ENCODE measurements around the gene PTGES3L. TPM values are rescaled to one million over a fixed set of nuclear protein-coding genes. Genes with fewer than 3 reads are reported as not detected.

Gene PTGES3L
- total RNA-seq, 2 donors from 2014 or later, result 4.6 to 7.9 TPM

- Histone ChIP-seq H3K9me3 (ENCODE audit: control insufficient read depth, low read length) (no peaks in the 10 kb centered on the region), H3K36me3 (ENCODE audit: control insufficient read depth, insufficient read depth, low read length) (peaks cover 32% of the 10 kb centered on the region), H3K27ac (ENCODE audit: low read depth, low read length) (peak overlapping the region; percentile 10), H3K9ac (ENCODE audit: extremely low read depth, low read length, poor library complexity, severe bottlenecking) (no peak overlapping the region), H3K27me3 (ENCODE audit: control insufficient read depth, insufficient read depth, low read length, poor library complexity, severe bottlenecking) (no peaks in the 10 kb centered on the region), H3K4me3 (ENCODE audit: low read length) (no peak overlapping the region), H3K4me1 (ENCODE audit: control insufficient read depth, insufficient read depth, low read length) (no peaks in the 10 kb centered on the region)
- no peak for TF ChIP-seq CTCF (conservative IDR thresholded peaks at IDR 0.05)
- Mint-ChIP-seq H3K27ac (peak overlapping the region; percentile 80), H3K9me3 (no peaks in the 10 kb centered on the region), H3K27me3 (ENCODE audit: insufficient read depth) (no peaks in the 10 kb centered on the region), H3K4me1 (peaks cover 18% of the 10 kb centered on the region), H3K4me3 (no peak overlapping the region), H3K36me3 (ENCODE audit: low read depth) (peaks cover 32% of the 10 kb centered on the region)
- WGBS, 2 experiments (ENCODE audit: insufficient coverage in 1 of 2, insufficient read length in 1 of 2), result 90 to 96% methylated on average over 4 to 8 of the region's 8 CpGs
- DNase-seq, result no peak
Measured at GRCh38 chr17:43013296-43013695, 33.4 kb upstream of the PTGES3L start.

GRCh38 chr17:43011728-43012472, 32.0 kb upstream of the PTGES3L start:
- Mint-ChIP-seq H3K9me3 (no peaks in the 10 kb centered on the region), H3K27me3 (ENCODE audit: insufficient read depth) (no peaks in the 10 kb centered on the region), H3K36me3 (ENCODE audit: low read depth) (peaks cover 24% of the 10 kb centered on the region), H3K4me1 (peaks cover 21% of the 10 kb centered on the region), H3K4me3 (no peak overlapping the region), H3K27ac (no peak overlapping the region)
- no peak overlapping the region for H3K27ac ChIP-seq (ENCODE audit: low read depth, low read length)
- DNase-seq, result peak; percentile 43
- no peaks in the 10 kb centered on the region for H3K9me3 ChIP-seq (ENCODE audit: control insufficient read depth, low read length)
- no peak overlapping the region for H3K9ac ChIP-seq (ENCODE audit: extremely low read depth, low read length, poor library complexity, severe bottlenecking)
- no peaks in the 10 kb centered on the region for H3K27me3 ChIP-seq (ENCODE audit: control insufficient read depth, insufficient read depth, low read length, poor library complexity, severe bottlenecking)
- H3K4me3 ChIP-seq (ENCODE audit: low read length), result no peak overlapping the region
- H3K4me1 ChIP-seq (ENCODE audit: control insufficient read depth, insufficient read depth, low read length), result peaks cover 1% of the 10 kb centered on the region
- H3K36me3 ChIP-seq (ENCODE audit: control insufficient read depth, insufficient read depth, low read length), result peaks cover 23% of the 10 kb centered on the region
- TF ChIP-seq CTCF (conservative IDR thresholded peaks at IDR 0.05), result no peak
- WGBS, 2 experiments (ENCODE audit: insufficient coverage in 1 of 2, insufficient read length in 1 of 2), result 92 to 94% methylated on average over 14 to 15 of the region's 15 CpGs

GRCh38 chr17:43010667-43011308, 30.9 kb upstream of the PTGES3L start:
- H3K36me3 Mint-ChIP-seq (ENCODE audit: low read depth), result peaks cover 20% of the 10 kb centered on the region
- Histone ChIP-seq H3K36me3 (ENCODE audit: control insufficient read depth, insufficient read depth, low read length) (peaks cover 13% of the 10 kb centered on the region), H3K27me3 (ENCODE audit: control insufficient read depth, insufficient read depth, low read length, poor library complexity, severe bottlenecking) (no peaks in the 10 kb centered on the region), H3K9me3 (ENCODE audit: control insufficient read depth, low read length) (no peaks in the 10 kb centered on the region), H3K4me1 (ENCODE audit: control insufficient read depth, insufficient read depth, low read length) (peaks cover 2% of the 10 kb centered on the region), H3K27ac (ENCODE audit: low read depth, low read length) (no peak overlapping the region), H3K9ac (ENCODE audit: extremely low read depth, low read length, poor library complexity, severe bottlenecking) (no peak overlapping the region), H3K4me3 (ENCODE audit: low read length) (no peak overlapping the region)
- H3K4me3 Mint-ChIP-seq, result no peak overlapping the region
- 87 to 98% methylated on average over 5 of the region's 5 CpGs for WGBS, 2 experiments (ENCODE audit: insufficient coverage in 1 of 2, insufficient read length in 1 of 2)
- no peaks in the 10 kb centered on the region for H3K9me3 Mint-ChIP-seq
- H3K4me1 Mint-ChIP-seq, result peaks cover 27% of the 10 kb centered on the region
- H3K27me3 Mint-ChIP-seq (ENCODE audit: insufficient read depth), result no peaks in the 10 kb centered on the region
- no peak overlapping the region for H3K27ac Mint-ChIP-seq
- DNase-seq, result no peak
- no peak for TF ChIP-seq CTCF (conservative IDR thresholded peaks at IDR 0.05)

Measured in endodermal cell (in vitro differentiated cells).